ENCODE data around the gene NBEAL1. TPM values are rescaled to one million over a fixed set of nuclear protein-coding genes. Genes with fewer than 3 reads are reported as not detected.

The NBEAL1 gene
- total RNA-seq, 1 experiment from 2014 or later: 17.0 TPM

- POLR2A ChIA-PET: no interaction called here
- Histone ChIP-seq H3K36me3 (ENCODE audit: control insufficient read depth in 1 of 2, insufficient read depth in 2 of 2, low read length in 2 of 2) (0 out of 4 replicates have a peak, but pooled peaks cover 0 to 3% of the 10 kb centered on the region in 2 experiments), H3K4me2 (ENCODE audit: low read length) (no peak overlapping the region), H2AFZ (ENCODE audit: low read depth, low read length, poor library complexity, severe bottlenecking) (no peak overlapping the region), H3K9ac (ENCODE audit: low read length) (no peak overlapping the region), H3K27me3 (ENCODE audit: insufficient read depth, low read length) (no peaks in the 10 kb centered on the region), H3K79me2 (ENCODE audit: insufficient read depth, low read length) (peaks cover 19% of the 10 kb centered on the region), H3K9me2 (ENCODE audit: insufficient read depth) (no peaks in the 10 kb centered on the region), H3K9me3 (ENCODE audit: control insufficient read depth in 1 of 2, insufficient read depth in 1 of 2, low read depth in 1 of 2, low read length in 2 of 2) (no peaks in the 10 kb centered on the region), H3K4me3 (replicated peaks in 1 of 2; ENCODE audit: low read depth in 1 of 2, low read length in 2 of 2) (no peak overlapping the region), H4K20me1 (ENCODE audit: insufficient read depth) (no peaks in the 10 kb centered on the region; the same call in 1 of the 2 replicates), H3K4me1 (ENCODE audit: control insufficient read depth in 1 of 2, insufficient read depth in 2 of 2, low read length in 2 of 2) (peaks cover 6 to 17% of the 10 kb centered on the region in 2 experiments; a peak in 2 of 4 replicates), H3K27ac (ENCODE audit: low read depth, low read length) (no peak overlapping the region)
- TF ChIP-seq SRF (IDR thresholded peaks at IDR 0.05; ENCODE audit: low read depth) (no peak), POLR2A (IDR thresholded peaks at IDR 0.05; ENCODE audit: borderline replicate concordance, extremely low read depth, insufficient read depth, insufficient read length) (no peak), ZNF274 (IDR thresholded peaks at IDR 0.05; ENCODE audit: low read depth, low read length) (no peak), ZBTB33 (IDR thresholded peaks at IDR 0.05; ENCODE audit: extremely low read depth, insufficient replicate concordance, low read length) (no peak), SIN3A (IDR thresholded peaks at IDR 0.05; ENCODE audit: low read depth) (no peak), ZFX (IDR thresholded peaks at IDR 0.05) (no peak), SP1 (IDR thresholded peaks at IDR 0.05; ENCODE audit: low read depth) (no peak), EZH2 (IDR thresholded peaks at IDR 0.05) (no peak), CEBPB (IDR thresholded peaks at IDR 0.05; ENCODE audit: low read depth) (no peak), EGR1 (IDR thresholded peaks at IDR 0.05; ENCODE audit: low read depth) (no peak)
- TF ChIP-seq, protein P1, sequence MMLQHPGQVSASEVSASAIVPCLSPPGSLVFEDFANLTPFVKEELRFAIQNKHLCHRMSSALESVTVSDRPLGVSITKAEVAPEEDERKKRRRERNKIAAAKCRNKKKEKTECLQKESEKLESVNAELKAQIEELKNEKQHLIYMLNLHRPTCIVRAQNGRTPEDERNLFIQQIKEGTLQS (IDR thresholded peaks at IDR 0.05): no peak
- RAD21 ChIA-PET (ENCODE audit: low non-redundant PET in 1 of 2, low total read pairs in 2 of 2, uncharacterized antibody in 2 of 2, unreplicated experiment in 2 of 2): no interaction called here
- BruUV-seq (replicated peaks): no TSS peak
- intact Hi-C loops (cut with micrococcal nuclease): no loop called here
- CTCF ChIA-PET: no interaction called here
- no peak for ATAC-seq
- DNase-seq (ENCODE audit: low read depth, low spot score): no peak
These were observed 2.0 kb downstream of the NBEAL1 start for GRCh38 chr2:203016716-203017115.

Data from HCT116 (cell line).